ENCODE measurements around the gene CEP97.

CEP97 gene

DNA sequence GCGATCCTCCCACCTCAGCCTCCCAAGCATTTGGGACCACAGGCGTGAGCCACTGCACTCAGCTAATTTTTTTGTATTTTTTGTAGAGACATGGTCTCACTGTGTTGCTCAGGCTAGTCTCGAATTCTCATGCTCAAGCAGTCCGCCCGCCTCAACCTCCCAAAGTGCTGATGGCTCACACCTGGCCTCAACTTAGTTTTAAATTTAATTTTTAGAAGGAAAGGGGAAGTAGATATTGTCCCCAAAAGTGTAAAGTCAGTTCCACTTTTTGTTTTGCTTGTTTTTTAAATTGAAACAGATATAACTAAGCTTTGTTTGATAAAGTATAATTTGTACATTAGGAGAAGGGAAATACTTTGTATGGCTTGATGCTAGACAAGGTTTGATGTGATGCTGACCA lies 93.6 kb downstream of the CEP97 start:
- DNase-seq: no peak

DNA sequence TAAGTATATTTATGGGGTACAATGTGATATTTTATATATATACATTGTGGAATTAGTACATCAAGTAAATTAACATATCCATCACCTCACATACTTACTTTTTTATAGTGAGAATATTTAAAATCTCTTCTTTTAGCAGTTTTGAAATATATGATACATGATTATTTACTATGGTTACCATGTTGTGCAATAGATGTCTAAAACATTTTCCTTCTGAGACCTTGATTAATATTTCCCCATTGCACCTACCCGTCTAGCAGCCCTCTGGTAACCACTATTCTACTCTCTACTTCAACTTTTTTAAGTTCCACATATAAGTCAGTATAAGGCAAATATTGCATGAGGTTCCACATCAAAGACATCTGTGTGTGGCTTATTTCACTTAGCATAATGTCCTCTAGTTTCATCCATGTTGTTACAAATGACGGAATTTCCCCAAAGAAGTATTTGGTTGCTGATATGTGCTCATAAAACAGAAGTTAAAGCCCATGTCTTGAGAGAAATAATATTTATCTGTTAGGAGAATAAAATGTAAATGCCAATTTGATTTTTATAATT lies 95.3 kb downstream of the CEP97 start:
- no peak for DNase-seq

Data from NCI-H1105 treated with DMSO at 0.1 percent for 48 hours (cell line).